Smooth muscle cell (in vitro differentiated cells): Measurements from ENCODE around the gene MIA3. TPM values are rescaled to one million over a fixed set of nuclear protein-coding genes. Genes with fewer than 3 reads are reported as not detected.

Experiments used
- DNase-seq: peaks from one replicate; lab custom pipeline; 2025; ENCODE audit not compliant: unreplicated experiment; lab: John Stamatoyannopoulos, UW
- H2AFZ ChIP-seq: fragments of 200-600 bp; sonication (generic); 2 replicates; pipeline ENCODE4 v1.6.0; 2016; ENCODE audit warnings: antibody characterized with exemption, low read depth, mild to moderate bottlenecking
- H3F3A ChIP-seq: fragments of 200-600 bp; sonication (generic); 2 replicates; pipeline ENCODE4 v1.6.0; 2017; ENCODE audit warnings: antibody characterized with exemption, low read depth
- H3K27ac ChIP-seq: fragments of 200-600 bp; sonication (generic); 2 replicates; pipeline ENCODE4 v1.5.1; 2016; ENCODE audit warnings: low read depth, mild to moderate bottlenecking
- H3K27me3 ChIP-seq: fragments of 200-600 bp; sonication (generic); 2 replicates; pipeline ENCODE4 v1.6.1; 2016; ENCODE audit warnings: low read depth, mild to moderate bottlenecking
- H3K36me3 ChIP-seq: fragments of 200-600 bp; sonication (generic); 2 replicates; pipeline ENCODE4 v1.5.1; 2016; ENCODE audit warnings: low read depth
- H3K4me1 ChIP-seq: fragments of 200-600 bp; sonication (generic); 2 replicates; pipeline ENCODE4 v1.5.1; 2016; ENCODE audit warnings: low read depth
- H3K4me2 ChIP-seq: fragments of 200-600 bp; sonication (generic); 2 replicates; pipeline ENCODE4 v1.6.0; 2016; ENCODE audit warnings: mild to moderate bottlenecking
- H3K4me3 ChIP-seq: fragments of 200-600 bp; sonication (generic); 2 replicates; pipeline ENCODE4 v1.5.1; 2016; ENCODE audit warnings: mild to moderate bottlenecking
- H3K79me2 ChIP-seq: fragments of 200-600 bp; sonication (generic); 2 replicates; pipeline ENCODE4 v1.6.0; 2016; ENCODE audit warnings: low read depth, mild to moderate bottlenecking
- H3K9ac ChIP-seq: fragments of 200-600 bp; sonication (generic); 2 replicates; pipeline ENCODE4 v1.6.0; 2016; ENCODE audit warnings: low read depth
- H3K9me3 ChIP-seq: fragments of 200-600 bp; sonication (generic); replicated peaks from 2 replicates; pipeline ENCODE4 v1.5.1; 2016; ENCODE audit warnings: low read depth
- H4K20me1 ChIP-seq: fragments of 200-600 bp; sonication (generic); 2 replicates; pipeline ENCODE4 v1.6.0; 2016; ENCODE audit warnings: low read depth
- CTCF ChIP-seq: fragments of 200-600 bp; sonication (generic); IDR thresholded peaks from 2 replicates; pipeline ENCODE4 v1.5.1; 2017; ENCODE audit warnings: borderline replicate concordance, mild to moderate bottlenecking, antibody characterized with exemption; ENCODE audit not compliant: insufficient read depth, poor library complexity, severe bottlenecking
- WGBS: methylation state at CpG from one replicate; pipeline ENCODE4 v1.1.7; 2016; ENCODE audit warnings: low lambda C conversion rate; 5-methylcytosine and 5-hydroxymethylcytosine counted together
- polyA plus RNA-seq: library from polyadenylated mRNA; unstranded; fragments of >200 nt; fragmentation: Nextera tagmentation; extraction: Ambion mirVana; gene quantifications from 2 replicates; pipeline ENCODE4 v1.2.1, GENCODE V29; 2016
- total RNA-seq: library from RNA; depleted of rRNA; stranded (reverse); fragments of >200 nt; gene quantifications from 2 replicates; pipeline ENCODE4 v1.2.3, GENCODE V29; 2014

MIA3 gene
- total and polyA plus RNA-seq, 2 experiments from 2014 or later, result 56.8 to 64.0 TPM

GRCh38 chr1:222670110-222670509 is 52.2 kb downstream of the MIA3 start:
- peaks cover 14% of the 10 kb centered on the region for H3K36me3 ChIP-seq
- H3K4me3 ChIP-seq, result no peak overlapping the region
- H3K9ac ChIP-seq, result no peak overlapping the region
- no peak for DNase-seq
- H2AFZ ChIP-seq, result no peak overlapping the region
- no peaks in the 10 kb centered on the region for H3K9me3 ChIP-seq
- no peaks in the 10 kb centered on the region for H3K79me2 ChIP-seq
- H4K20me1 ChIP-seq, result peaks cover 8% of the 10 kb centered on the region
- no peak overlapping the region for H3K4me2 ChIP-seq
- WGBS, result 100% methylated on average over 1 of the region's 1 CpG
- H3K4me1 ChIP-seq, result no peaks in the 10 kb centered on the region
- H3K27me3 ChIP-seq, result no peaks in the 10 kb centered on the region
- no peak for TF ChIP-seq CTCF
- no peak overlapping the region for H3K27ac ChIP-seq
- no peaks in the 10 kb centered on the region for H3F3A ChIP-seq

- no peak overlapping the region for H3K4me2 ChIP-seq
- no peak overlapping the region for H2AFZ ChIP-seq
- WGBS, result 96% methylated on average over 1 of the region's 1 CpG
- H3F3A ChIP-seq, result no peaks in the 10 kb centered on the region
- H3K36me3 ChIP-seq, result peaks cover 7% of the 10 kb centered on the region
- no peaks in the 10 kb centered on the region for H4K20me1 ChIP-seq
- no peak overlapping the region for H3K27ac ChIP-seq
- no peak for DNase-seq
- no peak overlapping the region for H3K9ac ChIP-seq
- H3K9me3 ChIP-seq, result no peaks in the 10 kb centered on the region
- H3K4me3 ChIP-seq, result no peak overlapping the region
- TF ChIP-seq CTCF, result no peak
- H3K27me3 ChIP-seq, result no peaks in the 10 kb centered on the region
- no peaks in the 10 kb centered on the region for H3K79me2 ChIP-seq
- H3K4me1 ChIP-seq, result no peaks in the 10 kb centered on the region
Measured at GRCh38 chr1:222680080-222680479, 62.2 kb downstream of the MIA3 start.

- no peaks in the 10 kb centered on the region for H3K9me3 ChIP-seq
- no peak overlapping the region for H3K9ac ChIP-seq
- peaks cover 17% of the 10 kb centered on the region for H3K36me3 ChIP-seq
- H3K27ac ChIP-seq, result no peak overlapping the region
- no peaks in the 10 kb centered on the region for H3K4me1 ChIP-seq
- H3K4me3 ChIP-seq, result no peak overlapping the region
- no peaks in the 10 kb centered on the region for H3F3A ChIP-seq
- TF ChIP-seq CTCF, result no peak
- H3K79me2 ChIP-seq, result peaks cover 18% of the 10 kb centered on the region
- no peak overlapping the region for H3K4me2 ChIP-seq
- H3K27me3 ChIP-seq, result no peaks in the 10 kb centered on the region
- peaks cover 36% of the 10 kb centered on the region for H4K20me1 ChIP-seq
- H2AFZ ChIP-seq, result no peak overlapping the region
- 54% methylated on average over 1 of the region's 1 CpG for WGBS
- no peak for DNase-seq
Measured at GRCh38 chr1:222691016-222691415, 73.1 kb downstream of the MIA3 start.

- no peak overlapping the region for H3K4me3 ChIP-seq
- peaks cover 43% of the 10 kb centered on the region for H3K79me2 ChIP-seq
- H3K4me1 ChIP-seq, result no peaks in the 10 kb centered on the region
- DNase-seq, result no peak
- no peak overlapping the region for H3K27ac ChIP-seq
- H3K27me3 ChIP-seq, result no peaks in the 10 kb centered on the region
- no peaks in the 10 kb centered on the region for H3F3A ChIP-seq
- no peaks in the 10 kb centered on the region for H3K9me3 ChIP-seq
- TF ChIP-seq CTCF, result no peak
- no peak overlapping the region for H3K9ac ChIP-seq
- H2AFZ ChIP-seq, result no peak overlapping the region
- 93% methylated on average over 5 of the region's 5 CpGs for WGBS
- H3K36me3 ChIP-seq, result peaks cover 14% of the 10 kb centered on the region
- H4K20me1 ChIP-seq, result peaks cover 49% of the 10 kb centered on the region
- H3K4me2 ChIP-seq, result no peak overlapping the region
Measured at GRCh38 chr1:222694927-222695326, 77.0 kb downstream of the MIA3 start.
